ENCODE results near the gene MCF2L2.

The MCF2L2 gene

GRCh38 chr3:183284570-183284969 lies 143.8 kb downstream of the MCF2L2 start:
- no peak overlapping the region for H3K27ac ChIP-seq
- no peaks in the 10 kb centered on the region for H3K36me3 ChIP-seq (ENCODE audit: insufficient read depth, low read length)
- no peak overlapping the region for H3K4me3 ChIP-seq

DNA sequence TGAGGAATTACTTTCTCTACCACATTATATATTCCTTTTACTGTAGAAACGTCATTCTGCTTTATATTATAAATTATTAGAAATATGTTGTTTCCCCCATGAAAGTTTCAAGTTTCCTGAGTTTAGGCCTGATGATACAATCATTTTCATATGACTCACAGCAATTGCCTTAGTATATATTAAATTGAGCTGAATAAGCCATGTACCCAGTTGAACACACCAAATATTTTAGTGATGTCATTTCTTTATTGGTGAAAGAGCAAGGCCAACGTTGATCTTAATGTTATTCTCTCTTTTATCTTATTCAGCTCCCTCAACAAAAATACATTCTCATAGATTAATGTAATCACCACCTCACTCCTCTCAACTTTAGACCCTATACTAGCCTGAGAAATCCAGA lies 144.5 kb downstream of the MCF2L2 start:
- Histone ChIP-seq H3K36me3 (ENCODE audit: insufficient read depth, low read length) (no peaks in the 10 kb centered on the region), H3K4me3 (no peak overlapping the region), H3K9ac (ENCODE audit: insufficient read length) (no peak overlapping the region), H3K27ac (no peak overlapping the region), H3K9me3 (ENCODE audit: low read depth, low read length) (no peaks in the 10 kb centered on the region)
- DNase-seq (ENCODE audit: low read depth, low spot score) = no peak
- TF ChIP-seq FOXP2 (optimal IDR thresholded peaks at IDR 0.05; ENCODE audit: control extremely low read depth, extremely low read length, insufficient read depth) (no peak), EZH2 (IDR thresholded peaks at IDR 0.05) (no peak), POLR2AphosphoS5 (IDR thresholded peaks at IDR 0.05; ENCODE audit: borderline replicate concordance, low read depth, low read length) (no peak)

More at GRCh38 chr3:183284570-183284969, 143.8 kb downstream of the MCF2L2 start:
- no peak for DNase-seq (ENCODE audit: low read depth, low spot score)
- no peaks in the 10 kb centered on the region for H3K9me3 ChIP-seq (ENCODE audit: low read depth, low read length)
- TF ChIP-seq POLR2AphosphoS5 (IDR thresholded peaks at IDR 0.05; ENCODE audit: borderline replicate concordance, low read depth, low read length) (no peak), EZH2 (IDR thresholded peaks at IDR 0.05) (no peak), FOXP2 (optimal IDR thresholded peaks at IDR 0.05; ENCODE audit: control extremely low read depth, extremely low read length, insufficient read depth) (no peak)
- H3K9ac ChIP-seq (ENCODE audit: insufficient read length) = no peak overlapping the region

- H3K36me3 ChIP-seq (ENCODE audit: insufficient read depth, low read length) = no peaks in the 10 kb centered on the region
- no peak overlapping the region for H3K27ac ChIP-seq
- TF ChIP-seq POLR2AphosphoS5 (IDR thresholded peaks at IDR 0.05; ENCODE audit: borderline replicate concordance, low read depth, low read length) = no peak
- no peak for TF ChIP-seq FOXP2 (optimal IDR thresholded peaks at IDR 0.05; ENCODE audit: control extremely low read depth, extremely low read length, insufficient read depth)
- no peak for TF ChIP-seq EZH2 (IDR thresholded peaks at IDR 0.05)
- H3K9me3 ChIP-seq (ENCODE audit: low read depth, low read length) = no peaks in the 10 kb centered on the region
- no peak overlapping the region for H3K9ac ChIP-seq (ENCODE audit: insufficient read length)
- no peak for DNase-seq (ENCODE audit: low read depth, low spot score)
- H3K4me3 ChIP-seq = no peak overlapping the region
Measured at GRCh38 chr3:183281126-183281797, 147.2 kb downstream of the MCF2L2 start.

GRCh38 chr3:183279371-183279770 lies 149.0 kb downstream of the MCF2L2 start:
- DNase-seq (ENCODE audit: low read depth, low spot score) = no peak
- Histone ChIP-seq H3K36me3 (ENCODE audit: insufficient read depth, low read length) (no peaks in the 10 kb centered on the region), H3K27ac (no peak overlapping the region), H3K4me3 (no peak overlapping the region), H3K9me3 (ENCODE audit: low read depth, low read length) (no peaks in the 10 kb centered on the region), H3K9ac (ENCODE audit: insufficient read length) (no peak overlapping the region)
- no peak for TF ChIP-seq FOXP2 (optimal IDR thresholded peaks at IDR 0.05; ENCODE audit: control extremely low read depth, extremely low read length, insufficient read depth)
- no peak for TF ChIP-seq POLR2AphosphoS5 (IDR thresholded peaks at IDR 0.05; ENCODE audit: borderline replicate concordance, low read depth, low read length)
- no peak for TF ChIP-seq EZH2 (IDR thresholded peaks at IDR 0.05)

GRCh38 chr3:183278479-183279088 lies 149.8 kb downstream of the MCF2L2 start:
- Histone ChIP-seq H3K27ac (no peak overlapping the region), H3K36me3 (ENCODE audit: insufficient read depth, low read length) (0 out of 2 replicates have a peak, but pooled peaks cover under 1% of the 10 kb centered on the region)

GRCh38 chr3:183277260-183277659 lies 151.2 kb downstream of the MCF2L2 start:
- H3K9ac ChIP-seq (ENCODE audit: insufficient read length) = no peak overlapping the region
- TF ChIP-seq FOXP2 (optimal IDR thresholded peaks at IDR 0.05; ENCODE audit: control extremely low read depth, extremely low read length, insufficient read depth) (no peak), EZH2 (IDR thresholded peaks at IDR 0.05) (no peak), POLR2AphosphoS5 (IDR thresholded peaks at IDR 0.05; ENCODE audit: borderline replicate concordance, low read depth, low read length) (no peak)
- H3K4me3 ChIP-seq = no peak overlapping the region
- H3K9me3 ChIP-seq (ENCODE audit: low read depth, low read length) = no peaks in the 10 kb centered on the region
- no peak overlapping the region for H3K27ac ChIP-seq
- DNase-seq (ENCODE audit: low read depth, low spot score) = no peak
- H3K36me3 ChIP-seq (ENCODE audit: insufficient read depth, low read length) = 0 out of 2 replicates have a peak, but pooled peaks cover 3% of the 10 kb centered on the region

More at GRCh38 chr3:183278479-183279088, 149.8 kb downstream of the MCF2L2 start:
- no peaks in the 10 kb centered on the region for H3K9me3 ChIP-seq (ENCODE audit: low read depth, low read length)
- no peak overlapping the region for H3K4me3 ChIP-seq
- no peak for DNase-seq (ENCODE audit: low read depth, low spot score)
- no peak overlapping the region for H3K9ac ChIP-seq (ENCODE audit: insufficient read length)
- TF ChIP-seq EZH2 (IDR thresholded peaks at IDR 0.05) (no peak), FOXP2 (optimal IDR thresholded peaks at IDR 0.05; ENCODE audit: control extremely low read depth, extremely low read length, insufficient read depth) (no peak), POLR2AphosphoS5 (IDR thresholded peaks at IDR 0.05; ENCODE audit: borderline replicate concordance, low read depth, low read length) (no peak)

GRCh38 chr3:183275937-183276336 lies 152.5 kb downstream of the MCF2L2 start:
- peaks cover 7% of the 10 kb centered on the region for H3K36me3 ChIP-seq (ENCODE audit: insufficient read depth, low read length)
- no peak overlapping the region for H3K9ac ChIP-seq (ENCODE audit: insufficient read length)
- peak overlapping the region; percentile 74 for H3K27ac ChIP-seq
- no peaks in the 10 kb centered on the region for H3K9me3 ChIP-seq (ENCODE audit: low read depth, low read length)
- no peak for TF ChIP-seq EZH2 (IDR thresholded peaks at IDR 0.05)
- TF ChIP-seq POLR2AphosphoS5 (IDR thresholded peaks at IDR 0.05; ENCODE audit: borderline replicate concordance, low read depth, low read length) = no peak
- no peak for TF ChIP-seq FOXP2 (optimal IDR thresholded peaks at IDR 0.05; ENCODE audit: control extremely low read depth, extremely low read length, insufficient read depth)
- no peak for DNase-seq (ENCODE audit: low read depth, low spot score)
- H3K4me3 ChIP-seq = no peak overlapping the region

GRCh38 chr3:183275418-183275817 lies 153.0 kb downstream of the MCF2L2 start:
- H3K36me3 ChIP-seq (ENCODE audit: insufficient read depth, low read length) = peaks cover 12% of the 10 kb centered on the region
- TF ChIP-seq FOXP2 (optimal IDR thresholded peaks at IDR 0.05; ENCODE audit: control extremely low read depth, extremely low read length, insufficient read depth) (no peak), EZH2 (IDR thresholded peaks at IDR 0.05) (no peak), POLR2AphosphoS5 (IDR thresholded peaks at IDR 0.05; ENCODE audit: borderline replicate concordance, low read depth, low read length) (no peak; the same call in 1 of the 2 replicates)
- peak overlapping the region; percentile 74 for H3K27ac ChIP-seq
- H3K4me3 ChIP-seq = peak overlapping the region; percentile 14; the same call in 1 of the 2 replicates
- no peak for DNase-seq (ENCODE audit: low read depth, low spot score)
- no peaks in the 10 kb centered on the region for H3K9me3 ChIP-seq (ENCODE audit: low read depth, low read length)
- H3K9ac ChIP-seq (ENCODE audit: insufficient read length) = no peak overlapping the region

Measured in SK-N-MC (cell line).